Lower leg skin (tissue), 4 donors: ENCODE data around the gene ERVK3-1. TPM values are rescaled to one million over a fixed set of nuclear protein-coding genes. Genes with fewer than 3 reads are reported as not detected.

Experiments used
- DNase-seq, 2 donors: peaks; one replicate each; pipeline ENCODE4 v3.0.0-alpha.2; 2019; ENCODE audit warnings: low spot score in 2 of 2
- H3K4me3 ChIP-seq: fragments of 200-600 bp; sonication (generic); 2 replicates; pipeline ENCODE4 v1.5.1; 2017; ENCODE audit warnings: mild to moderate bottlenecking, low read depth; ENCODE audit not compliant: poor library complexity, severe bottlenecking
- CTCF ChIP-seq, 3 donors: fragments of 450-650 bp; IDR thresholded peaks; one replicate each; pipeline ENCODE4 v1.5.1; 2016; ENCODE audit warnings: antibody characterized with exemption in 3 of 3, mild to moderate bottlenecking in 3 of 3, moderate library complexity in 2 of 3
- POLR2A ChIP-seq, 2 donors: fragments of 450-650 bp; IDR thresholded peaks; one replicate each; pipeline ENCODE4 v1.6.1; 2016 to 2017; ENCODE audit warnings: antibody characterized with exemption in 2 of 2, mild to moderate bottlenecking in 1 of 2, moderate library complexity in 1 of 2
- WGBS, 2 donors: methylation state at CpG; one replicate each; pipeline ENCODE4 v1.1.5; 2018; 5-methylcytosine and 5-hydroxymethylcytosine counted together
- intact Hi-C: fragments of 100-400 bp; cut with DNase I; formaldehyde crosslinking; loops from one replicate; pipeline ENCODE4 v1.15.0; 2023; ENCODE audit warnings: low total_unique reads
- total RNA-seq, 4 donors: library from RNA; depleted of rRNA; stranded (reverse); fragments of >200 nt; gene quantifications; one replicate each; pipeline ENCODE4 v1.1.0, GENCODE V29; 2016

ERVK3-1 gene
- total RNA-seq, 4 donors from 2014 or later, result 23.3 to 50.1 (median 33.4) TPM

GRCh38 chr19:58349590-58349989 lies 44.4 kb downstream of the ERVK3-1 start:
- 78% methylated on average over 8 of the region's 8 CpGs for WGBS, 2 donors
- DNase-seq, result no peak
- TF ChIP-seq POLR2A (IDR thresholded peaks at IDR 0.05), result no peak
- no peak for TF ChIP-seq CTCF (IDR thresholded peaks at IDR 0.05)
- no peak overlapping the region for H3K4me3 ChIP-seq
- intact Hi-C loops, result no loop called here

- 49 to 67% methylated on average over 21 to 77 of the region's 84 CpGs for WGBS, 2 donors
- DNase-seq, result no peak
- no peak for TF ChIP-seq CTCF (IDR thresholded peaks at IDR 0.05)
- no peak for TF ChIP-seq POLR2A (IDR thresholded peaks at IDR 0.05)
- no peak overlapping the region for H3K4me3 ChIP-seq
- intact Hi-C loops, result no loop called here
Observed at GRCh38 chr19:58350001-58350861, 45.1 kb downstream of the ERVK3-1 start.

- WGBS, 2 donors, result 76 to 89% methylated on average over 28 to 32 of the region's 34 CpGs
- no peak for TF ChIP-seq POLR2A (IDR thresholded peaks at IDR 0.05)
- no peak for TF ChIP-seq CTCF (IDR thresholded peaks at IDR 0.05)
- no peak overlapping the region for H3K4me3 ChIP-seq
- intact Hi-C loops, result no loop called here
- no peak for DNase-seq
Observed at GRCh38 chr19:58350871-58351557, 45.8 kb downstream of the ERVK3-1 start.

GRCh38 chr19:58351558-58351878 lies 46.3 kb downstream of the ERVK3-1 start:
- WGBS, 2 donors, result 91 to 92% methylated on average over 9 of the region's 9 CpGs
- intact Hi-C loops, result no loop called here
- no peak for DNase-seq
- no peak for TF ChIP-seq CTCF (IDR thresholded peaks at IDR 0.05)
- no peak for TF ChIP-seq POLR2A (IDR thresholded peaks at IDR 0.05)
- no peak overlapping the region for H3K4me3 ChIP-seq

- H3K4me3 ChIP-seq, result no peak overlapping the region
- intact Hi-C loops, result no loop called here
- 86 to 92% methylated on average over 22 to 23 of the region's 23 CpGs for WGBS, 2 donors
- no peak for TF ChIP-seq CTCF (IDR thresholded peaks at IDR 0.05)
- no peak for TF ChIP-seq POLR2A (IDR thresholded peaks at IDR 0.05)
- DNase-seq, result no peak
Observed at GRCh38 chr19:58351990-58352755, 47.0 kb downstream of the ERVK3-1 start.
